Measurements from ENCODE around the gene RSPH6A.

Gene RSPH6A

DNA sequence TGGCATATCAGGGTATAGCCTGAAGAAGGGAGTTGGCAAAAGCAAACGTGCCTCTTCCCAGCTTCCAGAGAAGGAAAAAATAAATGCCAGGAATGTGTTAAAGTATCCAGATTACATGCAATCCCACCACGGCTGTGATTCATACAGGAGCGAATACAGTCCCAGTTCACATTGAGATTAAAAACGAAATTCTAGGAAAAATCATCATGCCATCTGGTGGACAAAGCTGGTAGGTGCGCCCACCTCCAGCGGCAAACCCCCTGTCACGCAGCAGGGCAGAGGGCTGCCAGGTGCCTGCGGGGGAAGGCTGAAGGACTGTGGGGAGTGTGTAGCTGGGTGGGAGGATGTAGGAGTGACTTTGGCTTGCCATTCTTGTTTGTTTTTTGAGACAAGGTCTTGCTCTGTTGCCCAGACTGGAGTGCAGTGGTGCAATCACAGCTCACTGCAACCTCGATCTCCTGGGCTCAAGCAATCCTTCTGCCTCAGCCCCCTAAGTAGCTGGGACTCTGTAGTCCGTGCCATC is 16.1 kb downstream of the RSPH6A start:
- TF ChIP-seq, protein P1, sequence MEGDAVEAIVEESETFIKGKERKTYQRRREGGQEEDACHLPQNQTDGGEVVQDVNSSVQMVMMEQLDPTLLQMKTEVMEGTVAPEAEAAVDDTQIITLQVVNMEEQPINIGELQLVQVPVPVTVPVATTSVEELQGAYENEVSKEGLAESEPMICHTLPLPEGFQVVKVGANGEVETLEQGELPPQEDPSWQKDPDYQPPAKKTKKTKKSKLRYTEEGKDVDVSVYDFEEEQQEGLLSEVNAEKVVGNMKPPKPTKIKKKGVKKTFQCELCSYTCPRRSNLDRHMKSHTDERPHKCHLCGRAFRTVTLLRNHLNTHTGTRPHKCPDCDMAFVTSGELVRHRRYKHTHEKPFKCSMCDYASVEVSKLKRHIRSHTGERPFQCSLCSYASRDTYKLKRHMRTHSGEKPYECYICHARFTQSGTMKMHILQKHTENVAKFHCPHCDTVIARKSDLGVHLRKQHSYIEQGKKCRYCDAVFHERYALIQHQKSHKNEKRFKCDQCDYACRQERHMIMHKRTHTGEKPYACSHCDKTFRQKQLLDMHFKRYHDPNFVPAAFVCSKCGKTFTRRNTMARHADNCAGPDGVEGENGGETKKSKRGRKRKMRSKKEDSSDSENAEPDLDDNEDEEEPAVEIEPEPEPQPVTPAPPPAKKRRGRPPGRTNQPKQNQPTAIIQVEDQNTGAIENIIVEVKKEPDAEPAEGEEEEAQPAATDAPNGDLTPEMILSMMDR (IDR thresholded peaks at IDR 0.05; ENCODE audit: low read depth, low read length) = peak; percentile 72
- no peak overlapping the region for H3K4me3 ChIP-seq (ENCODE audit: low read depth, low read length)

DNA sequence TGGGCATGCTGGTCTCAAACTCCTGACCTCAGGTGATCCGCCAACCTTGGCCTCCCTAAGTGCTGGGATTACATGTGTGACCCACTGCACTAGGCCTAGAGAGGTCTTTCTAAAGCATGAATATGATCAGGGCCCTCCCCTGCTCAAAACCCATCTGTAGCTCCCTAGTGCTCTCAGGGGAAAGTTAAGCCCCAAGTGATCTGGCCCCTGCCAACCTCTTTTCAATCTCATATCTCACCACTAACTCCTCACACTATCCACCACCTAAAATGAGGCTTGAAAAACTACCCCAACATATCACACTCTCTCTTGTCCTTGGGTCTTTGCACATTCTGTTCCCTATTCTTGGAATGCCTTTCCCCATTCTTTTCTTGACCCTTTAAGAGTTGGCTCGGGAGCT is 20.5 kb downstream of the RSPH6A start:
- TF ChIP-seq, protein P1 (IDR thresholded peaks at IDR 0.05; ENCODE audit: low read depth, low read length) = no peak
- H3K4me3 ChIP-seq (ENCODE audit: low read depth, low read length) = no peak overlapping the region

DNA sequence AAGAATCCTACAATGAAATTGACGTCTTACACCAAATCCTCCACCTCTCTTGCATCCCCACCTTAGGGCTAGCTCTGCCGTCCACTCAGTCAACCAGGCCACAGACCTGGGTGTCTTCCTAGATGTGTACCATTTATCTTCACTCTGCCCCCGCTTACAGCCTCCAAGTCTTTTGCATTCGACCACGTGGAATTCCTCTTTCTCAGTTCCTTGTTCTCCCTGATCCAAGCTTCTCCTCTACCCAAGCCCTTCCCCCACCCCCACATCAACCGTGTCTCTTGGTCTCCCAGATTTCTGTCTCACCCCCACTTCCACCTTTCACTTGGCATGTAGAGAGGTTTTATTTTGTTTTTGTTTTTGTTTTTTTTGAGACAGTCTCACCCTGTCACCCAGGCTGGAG is 21.2 kb downstream of the RSPH6A start:
- no peak overlapping the region for H3K4me3 ChIP-seq (ENCODE audit: low read depth, low read length)
- TF ChIP-seq, protein P1 (IDR thresholded peaks at IDR 0.05; ENCODE audit: low read depth, low read length) = no peak

DNA sequence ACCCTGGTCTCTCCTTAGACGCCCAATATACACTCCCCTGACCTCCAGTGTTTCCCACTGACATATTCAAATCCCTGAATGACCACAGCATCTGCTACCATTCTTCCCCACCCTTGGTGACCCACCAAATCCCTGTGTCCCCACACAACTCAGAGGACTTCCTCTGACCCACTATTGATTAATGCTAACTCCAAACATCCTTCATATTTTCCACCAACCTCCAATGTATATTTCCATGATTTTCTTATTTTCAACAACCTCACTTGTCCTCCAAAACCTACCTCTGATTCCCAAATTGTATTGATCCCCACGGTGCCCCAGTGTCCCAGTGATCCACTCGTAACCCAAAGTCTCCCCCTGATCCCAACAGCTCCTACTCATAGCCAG is 21.9 kb downstream of the RSPH6A start:
- H3K4me3 ChIP-seq (ENCODE audit: low read depth, low read length) = no peak overlapping the region
- TF ChIP-seq, protein P1 (IDR thresholded peaks at IDR 0.05; ENCODE audit: low read depth, low read length) = no peak

DNA sequence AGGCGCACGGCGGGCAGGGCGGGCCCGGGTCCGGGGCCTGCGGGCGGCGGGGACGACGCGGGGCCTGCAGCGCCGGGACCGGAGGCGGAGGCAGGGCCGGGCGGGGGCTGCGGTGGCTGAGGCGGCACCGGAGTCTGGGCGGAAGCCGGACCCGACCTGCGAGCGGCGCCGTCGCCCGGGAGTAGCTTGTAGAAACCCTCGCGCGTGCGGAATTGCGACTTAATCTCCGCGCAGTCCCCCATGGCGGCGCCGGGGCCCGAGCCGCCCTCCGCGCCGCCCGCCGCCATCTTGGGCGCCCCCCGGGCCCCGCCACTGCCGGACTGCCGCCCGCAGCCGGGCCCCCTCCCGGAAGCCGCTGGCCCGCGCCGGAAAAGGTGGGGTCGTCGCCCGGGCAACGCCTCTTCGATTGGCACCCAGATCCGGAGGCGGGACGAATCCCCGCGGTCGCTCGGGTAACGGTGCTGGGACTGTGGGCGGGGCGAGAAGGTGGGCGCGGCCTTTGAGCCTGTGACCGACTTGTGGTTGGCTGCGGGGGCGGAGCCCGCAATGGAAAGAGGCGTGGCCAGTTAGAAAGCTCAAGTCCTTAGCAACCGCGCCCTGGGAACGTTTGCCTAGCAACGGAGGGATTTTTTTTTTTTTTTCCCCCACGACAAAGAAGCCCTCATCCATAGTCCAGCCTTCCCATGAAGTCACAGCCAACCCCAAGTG is 22.5 kb downstream of the RSPH6A start, which contains the start of gene DMWD:
Gene DMWD, minus strand, starts transcription at position 376 of the 708 bp plus-strand sequence. Its CDS starts 89 bp downstream, at position 287.
- TF ChIP-seq, protein P1 (IDR thresholded peaks at IDR 0.05; ENCODE audit: low read depth, low read length) = no peak
- peak within 1 kb of the TSS; percentile 93 for H3K4me3 ChIP-seq (ENCODE audit: low read depth, low read length)

DNA sequence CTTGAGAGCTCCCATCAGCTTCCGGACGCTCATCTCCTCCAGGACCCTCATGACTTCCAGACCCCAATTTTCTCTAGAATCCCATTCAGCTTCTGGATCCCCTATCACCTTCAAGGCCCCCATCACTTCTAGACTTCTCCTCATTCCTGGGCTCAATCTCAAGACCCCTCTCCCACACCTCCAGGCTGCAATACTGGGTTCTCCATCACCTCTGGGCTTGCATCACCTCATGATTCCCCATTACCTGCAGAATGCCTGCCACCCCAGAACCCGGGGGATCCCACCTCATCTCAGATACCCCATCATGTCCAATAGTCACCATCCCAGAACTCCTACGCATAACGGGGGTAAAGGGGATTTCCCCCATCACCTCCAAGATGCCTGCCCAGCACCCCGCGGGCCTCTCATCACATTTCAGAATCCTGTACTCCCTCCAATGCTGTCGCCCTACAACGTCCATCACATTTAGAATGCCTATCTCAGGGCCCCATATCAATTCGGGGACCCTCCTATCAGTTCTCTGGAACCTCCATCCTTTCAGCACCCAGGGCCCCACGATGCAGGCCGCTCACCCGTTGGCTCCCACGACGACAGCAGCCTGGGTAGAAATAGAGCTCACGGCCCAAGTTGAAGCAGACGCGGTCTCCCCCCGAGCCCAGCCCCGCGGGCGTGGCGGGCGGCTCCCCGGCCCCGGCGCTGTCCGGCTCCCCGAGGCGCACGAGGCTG is 23.2 kb downstream of the RSPH6A start:
- peak overlapping the region; percentile 93 for H3K4me3 ChIP-seq (ENCODE audit: low read depth, low read length)
- TF ChIP-seq, protein P1 (IDR thresholded peaks at IDR 0.05; ENCODE audit: low read depth, low read length) = no peak

DNA sequence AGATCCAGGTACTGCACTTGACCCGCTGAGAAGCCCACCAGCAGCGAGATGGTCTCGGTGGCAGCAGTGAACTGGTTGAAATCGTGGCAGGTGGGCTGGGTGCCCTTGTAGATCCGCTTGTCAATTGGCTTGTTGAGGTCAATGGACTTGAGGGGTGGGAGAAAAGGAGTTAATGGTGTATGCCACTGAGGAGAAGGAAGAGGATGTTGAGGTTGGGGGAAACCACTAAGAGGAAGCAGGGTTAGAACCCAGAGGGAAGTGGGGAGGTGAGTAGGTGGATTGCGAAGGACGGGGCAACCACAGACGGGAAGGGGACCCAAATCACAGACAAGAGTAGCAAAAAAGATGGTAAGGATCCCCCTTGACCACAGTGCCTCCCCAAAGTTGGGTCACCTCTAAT is 24.2 kb downstream of the RSPH6A start:
- peak overlapping the region; percentile 93 for H3K4me3 ChIP-seq (ENCODE audit: low read depth, low read length)
- TF ChIP-seq, protein P1 (IDR thresholded peaks at IDR 0.05; ENCODE audit: low read depth, low read length) = no peak
